K562 (cell line): ENCODE measurements around the gene P4HB. TPM values are rescaled to one million over a fixed set of nuclear protein-coding genes. Genes with fewer than 3 reads are reported as not detected.

ENCODE experiments used
- ATAC-seq: fragments of 200-7000 bp; cut with Tn5 transposase; 3 replicates; pipeline ENCODE4 v1.9.1; 2020; ENCODE audit warnings: moderate library complexity
- BruUV-seq: library from RNA; stranded (reverse); fragments of 400-500 nt; replicated peaks from 2 replicates; lab custom pipeline; 2021; lab: Mats Ljungman, UMichigan
- CTCF ChIA-PET: fragments of 300-600 bp; formaldehyde crosslinking; extraction: SDS; loops from one replicate; lab custom pipeline; 2021; ENCODE audit warnings: low intra/inter-chr PET ratio; lab: Yijun Ruan, JAX
- POLR2A ChIA-PET: fragments of 300-600, 350-650 bp; sonication (Branson Sonifier 250); formaldehyde crosslinking; extraction: SDS; loops from one replicate; lab custom pipeline; 2021; ENCODE audit warnings: antibody characterized with exemption, inconsistent platforms; lab: Yijun Ruan, JAX
- DNase-seq, 4 experiments: peaks; one replicate each; pipeline versions ENCODE4 v3.0.0 to v3.0.0-alpha.2; 2011 to 2018; ENCODE audit warnings: low spot score in 3 of 4, mixed read lengths in 3 of 4; ENCODE audit errors: extremely low read depth in 1 of 4
- FAIRE-seq: peaks from 2 replicates; lab custom pipeline; 2011; peaks lifted over from hg19 to GRCh38; lab: Jason Lieb, UNC
- H2AFZ ChIP-seq: 2 replicates; pipeline ENCODE4 v1.6.0; 2011; ENCODE audit warnings: low read depth, low read length, control low read depth, inconsistent platforms
- H3K27ac ChIP-seq: fragments of 200-600 bp; 3 replicates; pipeline ENCODE4 v1.8.0; 2011; ENCODE audit warnings: low read depth, mild to moderate bottlenecking, control low read depth, inconsistent platforms, low read length, moderate library complexity, mixed read lengths; ENCODE audit errors: extremely low read depth
- H3K27me3 ChIP-seq, 2 experiments: fragments of 300-600 bp in 1 of 2; 2 replicates in 1 of 2; 3 replicates in 1 of 2; pipeline versions ENCODE4 v1.6.0 to v1.8.0; 2011; ENCODE audit warnings: inconsistent platforms in 2 of 2, low read length in 2 of 2, mild to moderate bottlenecking in 1 of 2, mixed read lengths in 1 of 2, moderate library complexity in 1 of 2; ENCODE audit not compliant: control insufficient read depth in 2 of 2, insufficient read depth in 2 of 2
- H3K36me3 ChIP-seq: fragments of 300-600 bp; 3 replicates; pipeline ENCODE4 v1.8.0; 2011; ENCODE audit warnings: mild to moderate bottlenecking, low read length, inconsistent platforms; ENCODE audit not compliant: control insufficient read depth, insufficient read depth
- H3K4me1 ChIP-seq, 2 experiments: fragments of 200-600 bp in 1 of 2; replicated peaks in 1 of 2; 2 replicates in 1 of 2; 3 replicates in 1 of 2; pipeline versions ENCODE4 v1.5.1 to v1.8.0; 2011; ENCODE audit warnings: inconsistent platforms in 2 of 2, low read length in 2 of 2, mild to moderate bottlenecking in 1 of 2, mixed read lengths in 1 of 2, moderate library complexity in 1 of 2; ENCODE audit not compliant: control insufficient read depth in 2 of 2, insufficient read depth in 2 of 2
- H3K4me2 ChIP-seq: 2 replicates; pipeline ENCODE4 v1.6.1; 2011; ENCODE audit warnings: low read length, control low read depth, inconsistent platforms, mixed read lengths; ENCODE audit not compliant: insufficient read depth
- H3K4me3 ChIP-seq: fragments of 200-600 bp; sonication (generic), shearing (Covaris generic); 2 replicates; pipeline ENCODE4 v1.5.1; 2016; ENCODE audit warnings: control low read depth, inconsistent platforms
- H3K79me2 ChIP-seq: fragments of 200-600 bp; 3 replicates; pipeline ENCODE4 v1.8.0; 2011; ENCODE audit warnings: low read length, inconsistent platforms; ENCODE audit not compliant: control insufficient read depth, insufficient read depth
- H3K9ac ChIP-seq, 2 experiments: 2 replicates each; pipeline versions ENCODE4 v1.6.0 to v1.6.1; 2011; ENCODE audit warnings: low read depth in 2 of 2, low read length in 2 of 2, control low read depth in 1 of 2, inconsistent platforms in 1 of 2, mild to moderate bottlenecking in 1 of 2, mixed read lengths in 1 of 2; ENCODE audit not compliant: insufficient read depth in 1 of 2
- H3K9me1 ChIP-seq: one replicate; pipeline ENCODE4 v1.6.0; 2011; ENCODE audit warnings: inconsistent platforms, mild to moderate bottlenecking, low read length, moderate library complexity; ENCODE audit not compliant: control insufficient read depth, insufficient read depth
- H3K9me3 ChIP-seq: replicated peaks from 2 replicates; pipeline ENCODE4 v1.5.1; 2011; ENCODE audit warnings: low read depth, low read length, inconsistent platforms; ENCODE audit not compliant: control insufficient read depth, insufficient read depth
- H4K20me1 ChIP-seq: replicated peaks from 2 replicates; pipeline ENCODE4 v1.6.1; 2011; ENCODE audit warnings: low read length, inconsistent platforms, mixed read lengths; ENCODE audit not compliant: control insufficient read depth, insufficient read depth
- CAMTA2 ChIP-seq: fragments of 250-450 bp; sonication (Bioruptor Pico); conservative IDR thresholded peaks from 2 replicates; pipeline ENCODE4 v1.5.1; 2022
- CCNT2 ChIP-seq: IDR thresholded peaks from 2 replicates; pipeline ENCODE4 v1.6.1; 2011; ENCODE audit warnings: borderline replicate concordance, low read depth, mild to moderate bottlenecking, moderate library complexity, mixed read lengths, low read length; ENCODE audit not compliant: insufficient read length; ENCODE audit errors: extremely low read depth
- GABPB2 ChIP-seq: fragments of 250-450 bp; sonication (Bioruptor Pico); conservative IDR thresholded peaks from 2 replicates; pipeline ENCODE4 v1.5.1; 2021; ENCODE audit warnings: mild to moderate bottlenecking
- HEY1 ChIP-seq: fragments of 250-450 bp; sonication (Bioruptor Pico); IDR thresholded peaks from 2 replicates; pipeline ENCODE4 v1.5.0; 2020; ENCODE audit warnings: mild to moderate bottlenecking, moderate library complexity, borderline replicate concordance
- HNRNPLL ChIP-seq: fragments of 200-400 bp; formaldehyde crosslinking; IDR thresholded peaks from 2 replicates; pipeline ENCODE4 v1.6.1; 2017; ENCODE audit warnings: low read length, low read depth, mild to moderate bottlenecking; ENCODE audit not compliant: poor library complexity, severe bottlenecking
- KLF1 ChIP-seq: fragments of 450-650 bp; IDR thresholded peaks from 2 replicates; pipeline ENCODE4 v1.6.1; 2016; ENCODE audit warnings: missing genetic modification characterization, missing compliant biosample characterization
- MAX ChIP-seq: sonication (generic); formaldehyde crosslinking; IDR thresholded peaks from 2 replicates; pipeline ENCODE4 v1.9.0; 2022; ENCODE audit warnings: mild to moderate bottlenecking, missing genetic modification reagents
- PHF21A ChIP-seq: fragments of 450-650 bp; IDR thresholded peaks from 2 replicates; pipeline ENCODE4 v1.6.1; 2017; ENCODE audit warnings: low read depth, borderline replicate concordance
- POLR2G ChIP-seq: fragments of 200-400 bp; formaldehyde crosslinking; IDR thresholded peaks from 2 replicates; pipeline ENCODE4 v1.6.1; 2017; ENCODE audit warnings: low read depth, mild to moderate bottlenecking, antibody characterized with exemption, low read length, moderate library complexity
- RBM14 ChIP-seq: fragments of 200-400 bp; formaldehyde crosslinking; IDR thresholded peaks from 2 replicates; pipeline ENCODE4 v1.6.1; 2018; ENCODE audit warnings: low read depth, mild to moderate bottlenecking, low read length, moderate library complexity, borderline replicate concordance; ENCODE audit not compliant: insufficient read depth
- SUPT5H ChIP-seq: fragments of 450-650 bp; IDR thresholded peaks from 2 replicates; pipeline ENCODE4 v1.6.1; 2016
- TCF3 ChIP-seq: sonication (generic); formaldehyde crosslinking; IDR thresholded peaks from 2 replicates; pipeline ENCODE4 v1.4.0; 2020; ENCODE audit warnings: mild to moderate bottlenecking, missing genetic modification reagents
- ZNF133 ChIP-seq: fragments of 250-450 bp; sonication (Bioruptor Pico); IDR thresholded peaks from 2 replicates; pipeline ENCODE4 v1.4.0; 2020; ENCODE audit warnings: mild to moderate bottlenecking
- ZNF707 ChIP-seq: fragments of 250-450 bp; sonication (Bioruptor Pico); conservative IDR thresholded peaks from 2 replicates; pipeline ENCODE4 v1.8.0; 2022; ENCODE audit warnings: inconsistent platforms, mild to moderate bottlenecking, moderate library complexity
- WGBS: fragments of 100-300 bp; shearing (Covaris generic); methylation state at CpG from one replicate; pipeline ENCODE4 v1.1.6; 2016; ENCODE audit warnings: low coverage, mixed read lengths; ENCODE audit not compliant: insufficient coverage; ENCODE audit errors: missing lambda C conversion rate; 5-methylcytosine and 5-hydroxymethylcytosine counted together
- in situ Hi-C: fragments of 300-500 bp; cut with MboI; formaldehyde crosslinking; loops from 4 replicates; pipeline ENCODE4 v1.15.0; 2018; ENCODE audit warnings: inconsistent platforms, mixed read lengths
- intact Hi-C: fragments of 100-400 bp; cut with micrococcal nuclease; formaldehyde crosslinking; loops from 2 replicates; pipeline ENCODE4 v1.14.2; 2022
- polyA plus RNA-seq, 8 experiments: library from polyadenylated mRNA; depleted of rRNA in 4 of 8; stranded (reverse) in 5 of 8; unstranded in 3 of 8; fragments of >200 nt; fragmentation: Nextera tagmentation in 2 of 8; fragmentation: Illumina TruSeq in 1 of 8; extraction: Ambion mirVana in 2 of 8; extraction: Trizol in 1 of 8; gene quantifications; 2 replicates each; pipeline versions ENCODE4 v1.2.1 to v1.2.3, GENCODE V29; 2011 to 2014; ENCODE audit warnings: inconsistent platforms in 1 of 8, missing spikeins in 1 of 8
- total RNA-seq, 7 experiments: library from RNA; depleted of rRNA in 6 of 7; stranded (reverse); fragments of >200 nt in 6 of 7; fragmentation: Illumina TruSeq in 2 of 7; extraction: Trizol in 2 of 7; gene quantifications; 2 replicates each; pipeline versions ENCODE4 v1.2.1 to v1.2.3, GENCODE V29; 2011 to 2021; ENCODE audit warnings: low replicate concordance in 1 of 7
- TF ChIP-seq, protein P1 (sequence below), 3 experiments: IDR thresholded peaks in 2 of 3; conservative IDR thresholded peaks in 1 of 3; 2 replicates each; pipeline ENCODE4 v1.5.1; 2011 to 2012; ENCODE audit warnings: low read length in 3 of 3, mild to moderate bottlenecking in 3 of 3, control low read depth in 2 of 3, improper control_type of control experiment in 1 of 3, inconsistent platforms in 1 of 3, low read depth in 1 of 3, mixed read lengths in 1 of 3, moderate library complexity in 1 of 3; ENCODE audit not compliant: insufficient read depth in 2 of 3
- TF ChIP-seq, protein P2 (sequence below): fragments of 450-650 bp; IDR thresholded peaks from 2 replicates; pipeline ENCODE4 v1.6.1; 2017; ENCODE audit warnings: antibody characterized with exemption, mild to moderate bottlenecking

The P4HB gene
- total and polyA plus RNA-seq, 9 of the 15 experiments (the other 6 are each of a cell fraction or from before 2014, with no cell fraction given): 4.4 to 645 (median 325) TPM

DNA sequence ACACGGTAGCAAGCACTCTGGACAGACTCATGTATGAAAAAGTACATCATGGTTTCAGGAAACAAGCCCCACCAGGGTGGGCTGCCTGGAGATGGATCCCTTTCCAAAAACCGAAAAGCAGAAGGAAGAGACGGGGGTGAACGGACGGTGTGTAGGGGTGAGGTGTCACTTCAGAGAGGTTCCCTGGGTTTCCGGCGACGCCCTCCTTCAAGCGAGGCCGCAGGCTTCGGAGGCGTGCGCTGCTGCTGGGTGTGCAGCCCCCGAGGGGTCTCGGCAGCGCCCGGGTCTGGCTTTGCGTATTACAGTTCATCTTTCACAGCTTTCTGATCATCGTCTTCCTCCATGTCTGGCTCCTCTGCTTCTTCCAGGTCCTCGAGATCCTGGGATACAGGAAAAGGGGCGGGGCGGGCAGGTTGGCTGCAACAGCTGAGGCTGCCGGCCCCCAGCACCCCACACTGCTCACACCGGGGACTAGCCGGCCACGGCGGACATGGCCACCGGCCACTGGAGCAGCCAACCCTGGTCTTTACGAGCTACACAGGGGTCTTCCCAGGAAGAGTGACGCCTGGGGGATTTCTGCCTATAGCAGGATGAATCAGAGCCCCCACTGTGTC lies 16.5 kb downstream of the P4HB start:
- ChIA-PET POLR2A (interaction anchor here (0.6 to 8.0 kb wide), 10 partner anchors 10 to 35 kb away, joined by 3 to 85 read pairs (median 8); partner anchors contain the start of genes MCRIP1 and P4HB), CTCF (no interaction called here)
- intact Hi-C loops (no loop called here), in situ Hi-C loops (no loop called here)
- H3K36me3 ChIP-seq: peaks cover 58% of the 10 kb centered on the region; the same call in 2 of the 3 replicates
- H3K4me3 ChIP-seq: no peak overlapping the region
- no peak for FAIRE-seq
- H3K79me2 ChIP-seq: no peaks in the 10 kb centered on the region
- H4K20me1 ChIP-seq: peaks cover 13% of the 10 kb centered on the region
- no peak overlapping the region for H3K27ac ChIP-seq
- no peaks in the 10 kb centered on the region for H3K9me3 ChIP-seq
- no peak overlapping the region for H2AFZ ChIP-seq
- H3K9ac ChIP-seq: no peak overlapping the region
- ATAC-seq: no peak
- H3K9me1 ChIP-seq: no peaks in the 10 kb centered on the region
- 91% methylated on average over 28 of the region's 30 CpGs for WGBS
- no TSS peak for BruUV-seq
- H3K4me1 ChIP-seq: peaks cover 2 to 51% of the 10 kb centered on the region in 2 experiments; a peak in 4 of 5 replicates
- H3K4me2 ChIP-seq: no peak overlapping the region
- DNase-seq: no peak
- H3K27me3 ChIP-seq: no peaks in the 10 kb centered on the region
- TF ChIP-seq CCNT2: no peak
- no peak for TF ChIP-seq HEY1
- no peak for TF ChIP-seq HNRNPLL
- TF ChIP-seq, protein P1, sequence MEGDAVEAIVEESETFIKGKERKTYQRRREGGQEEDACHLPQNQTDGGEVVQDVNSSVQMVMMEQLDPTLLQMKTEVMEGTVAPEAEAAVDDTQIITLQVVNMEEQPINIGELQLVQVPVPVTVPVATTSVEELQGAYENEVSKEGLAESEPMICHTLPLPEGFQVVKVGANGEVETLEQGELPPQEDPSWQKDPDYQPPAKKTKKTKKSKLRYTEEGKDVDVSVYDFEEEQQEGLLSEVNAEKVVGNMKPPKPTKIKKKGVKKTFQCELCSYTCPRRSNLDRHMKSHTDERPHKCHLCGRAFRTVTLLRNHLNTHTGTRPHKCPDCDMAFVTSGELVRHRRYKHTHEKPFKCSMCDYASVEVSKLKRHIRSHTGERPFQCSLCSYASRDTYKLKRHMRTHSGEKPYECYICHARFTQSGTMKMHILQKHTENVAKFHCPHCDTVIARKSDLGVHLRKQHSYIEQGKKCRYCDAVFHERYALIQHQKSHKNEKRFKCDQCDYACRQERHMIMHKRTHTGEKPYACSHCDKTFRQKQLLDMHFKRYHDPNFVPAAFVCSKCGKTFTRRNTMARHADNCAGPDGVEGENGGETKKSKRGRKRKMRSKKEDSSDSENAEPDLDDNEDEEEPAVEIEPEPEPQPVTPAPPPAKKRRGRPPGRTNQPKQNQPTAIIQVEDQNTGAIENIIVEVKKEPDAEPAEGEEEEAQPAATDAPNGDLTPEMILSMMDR (IDR thresholded peaks at IDR 0.05 in 2 of 3, conservative IDR thresholded peaks at IDR 0.05 in 1 of 3; ENCODE audit: insufficient read depth in 2 of 3, low read depth in 1 of 3, low read length in 3 of 3): no peak
- no peak for TF ChIP-seq KLF1 (tag)
- peak; percentile 45 for TF ChIP-seq POLR2G
- TF ChIP-seq TCF3: no peak
- no peak for TF ChIP-seq ZNF707 (CRISPR knock-in tag)
- TF ChIP-seq RBM14: no peak
- TF ChIP-seq GABPB2 (CRISPR knock-in tag): no peak
- TF ChIP-seq ZNF133 (CRISPR knock-in tag): no peak
- TF ChIP-seq SUPT5H: peak; percentile 4; the same call in 1 of the 2 replicates
- TF ChIP-seq MAX: no peak
- TF ChIP-seq, protein P2, sequence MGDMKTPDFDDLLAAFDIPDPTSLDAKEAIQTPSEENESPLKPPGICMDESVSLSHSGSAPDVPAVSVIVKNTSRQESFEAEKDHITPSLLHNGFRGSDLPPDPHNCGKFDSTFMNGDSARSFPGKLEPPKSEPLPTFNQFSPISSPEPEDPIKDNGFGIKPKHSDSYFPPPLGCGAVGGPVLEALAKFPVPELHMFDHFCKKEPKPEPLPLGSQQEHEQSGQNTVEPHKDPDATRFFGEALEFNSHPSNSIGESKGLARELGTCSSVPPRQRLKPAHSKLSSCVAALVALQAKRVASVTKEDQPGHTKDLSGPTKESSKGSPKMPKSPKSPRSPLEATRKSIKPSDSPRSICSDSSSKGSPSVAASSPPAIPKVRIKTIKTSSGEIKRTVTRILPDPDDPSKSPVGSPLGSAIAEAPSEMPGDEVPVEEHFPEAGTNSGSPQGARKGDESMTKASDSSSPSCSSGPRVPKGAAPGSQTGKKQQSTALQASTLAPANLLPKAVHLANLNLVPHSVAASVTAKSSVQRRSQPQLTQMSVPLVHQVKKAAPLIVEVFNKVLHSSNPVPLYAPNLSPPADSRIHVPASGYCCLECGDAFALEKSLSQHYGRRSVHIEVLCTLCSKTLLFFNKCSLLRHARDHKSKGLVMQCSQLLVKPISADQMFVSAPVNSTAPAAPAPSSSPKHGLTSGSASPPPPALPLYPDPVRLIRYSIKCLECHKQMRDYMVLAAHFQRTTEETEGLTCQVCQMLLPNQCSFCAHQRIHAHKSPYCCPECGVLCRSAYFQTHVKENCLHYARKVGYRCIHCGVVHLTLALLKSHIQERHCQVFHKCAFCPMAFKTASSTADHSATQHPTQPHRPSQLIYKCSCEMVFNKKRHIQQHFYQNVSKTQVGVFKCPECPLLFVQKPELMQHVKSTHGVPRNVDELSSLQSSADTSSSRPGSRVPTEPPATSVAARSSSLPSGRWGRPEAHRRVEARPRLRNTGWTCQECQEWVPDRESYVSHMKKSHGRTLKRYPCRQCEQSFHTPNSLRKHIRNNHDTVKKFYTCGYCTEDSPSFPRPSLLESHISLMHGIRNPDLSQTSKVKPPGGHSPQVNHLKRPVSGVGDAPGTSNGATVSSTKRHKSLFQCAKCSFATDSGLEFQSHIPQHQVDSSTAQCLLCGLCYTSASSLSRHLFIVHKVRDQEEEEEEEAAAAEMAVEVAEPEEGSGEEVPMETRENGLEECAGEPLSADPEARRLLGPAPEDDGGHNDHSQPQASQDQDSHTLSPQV: no peak
- TF ChIP-seq CAMTA2 (CRISPR knock-in tag): no peak
- TF ChIP-seq PHF21A: no peak
